ENCODE measurements around the gene GFER.
A peak's percentile ranks its signal among the peaks of the same experiment; 100 is the strongest.

Gene GFER

DNA sequence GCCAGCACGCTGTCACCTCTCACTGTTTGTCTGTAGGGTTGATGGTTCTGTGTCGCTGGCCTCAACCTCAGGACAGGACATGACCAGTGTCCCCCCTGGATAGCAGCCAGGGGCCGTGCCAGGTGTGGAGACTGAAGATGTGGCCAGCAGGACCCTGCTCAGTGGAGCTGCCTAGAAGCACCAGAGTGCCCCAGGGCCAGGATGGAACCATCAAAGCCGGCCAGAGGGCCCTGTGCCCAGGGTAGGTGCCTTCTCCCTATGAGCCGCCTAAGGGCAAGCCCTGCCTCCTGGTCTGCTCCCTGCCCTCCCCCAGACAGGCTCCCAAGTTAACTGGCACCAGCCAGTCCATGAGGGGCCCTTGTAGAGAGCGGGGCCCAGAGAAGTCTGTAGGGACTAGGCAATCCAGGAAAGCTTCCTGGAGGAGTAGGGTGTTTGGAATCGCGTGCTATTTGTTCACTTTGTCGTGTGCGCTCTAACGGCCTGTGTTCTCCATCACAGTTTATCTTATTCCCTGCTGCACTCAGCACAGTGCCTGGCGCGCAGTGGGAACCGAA, 25.2 kb upstream of the GFER start:
- Histone ChIP-seq H3K4me3 (ENCODE audit: low read depth, low read length) (no peak overlapping the region), H3K27ac (ENCODE audit: extremely low read depth, low read depth, low read length) (peak overlapping the region; percentile 96; the same call in 1 of the 2 replicates), H3K36me3 (ENCODE audit: control insufficient read depth in 2 of 2, insufficient read depth in 1 of 2, low read length in 2 of 2) (peaks cover 0 to 29% of the 10 kb centered on the region in 2 experiments; a peak in 1 of 3 replicates), H3K4me1 (ENCODE audit: control insufficient read depth, insufficient read depth, low read length) (no peaks in the 10 kb centered on the region; the same call in 1 of the 2 replicates), H3K9me3 (ENCODE audit: control insufficient read depth, insufficient read depth, low read depth, low read length) (no peaks in the 10 kb centered on the region)
- CTCF ChIA-PET: interaction anchor here (0.7 to 2.1 kb wide), 4 partner anchors 13 to 57 kb away, joined by 3 to 4 read pairs (median 3); no protein-coding TSS in a partner anchor
- POLR2A ChIA-PET: no interaction called here
- TF ChIP-seq ZNF664 (tag by site-specific recombination; IDR thresholded peaks at IDR 0.05): peak; percentile 43; the same call in 1 of the 2 replicates
- TF ChIP-seq, protein P1, sequence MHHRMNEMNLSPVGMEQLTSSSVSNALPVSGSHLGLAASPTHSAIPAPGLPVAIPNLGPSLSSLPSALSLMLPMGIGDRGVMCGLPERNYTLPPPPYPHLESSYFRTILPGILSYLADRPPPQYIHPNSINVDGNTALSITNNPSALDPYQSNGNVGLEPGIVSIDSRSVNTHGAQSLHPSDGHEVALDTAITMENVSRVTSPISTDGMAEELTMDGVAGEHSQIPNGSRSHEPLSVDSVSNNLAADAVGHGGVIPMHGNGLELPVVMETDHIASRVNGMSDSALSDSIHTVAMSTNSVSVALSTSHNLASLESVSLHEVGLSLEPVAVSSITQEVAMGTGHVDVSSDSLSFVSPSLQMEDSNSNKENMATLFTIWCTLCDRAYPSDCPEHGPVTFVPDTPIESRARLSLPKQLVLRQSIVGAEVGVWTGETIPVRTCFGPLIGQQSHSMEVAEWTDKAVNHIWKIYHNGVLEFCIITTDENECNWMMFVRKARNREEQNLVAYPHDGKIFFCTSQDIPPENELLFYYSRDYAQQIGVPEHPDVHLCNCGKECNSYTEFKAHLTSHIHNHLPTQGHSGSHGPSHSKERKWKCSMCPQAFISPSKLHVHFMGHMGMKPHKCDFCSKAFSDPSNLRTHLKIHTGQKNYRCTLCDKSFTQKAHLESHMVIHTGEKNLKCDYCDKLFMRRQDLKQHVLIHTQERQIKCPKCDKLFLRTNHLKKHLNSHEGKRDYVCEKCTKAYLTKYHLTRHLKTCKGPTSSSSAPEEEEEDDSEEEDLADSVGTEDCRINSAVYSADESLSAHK (tag by site-specific recombination; IDR thresholded peaks at IDR 0.05): peak; percentile 82
- no peak for TF ChIP-seq HOXA7 (CRISPR knock-in tag; IDR thresholded peaks at IDR 0.05; ENCODE audit: borderline replicate concordance)

DNA sequence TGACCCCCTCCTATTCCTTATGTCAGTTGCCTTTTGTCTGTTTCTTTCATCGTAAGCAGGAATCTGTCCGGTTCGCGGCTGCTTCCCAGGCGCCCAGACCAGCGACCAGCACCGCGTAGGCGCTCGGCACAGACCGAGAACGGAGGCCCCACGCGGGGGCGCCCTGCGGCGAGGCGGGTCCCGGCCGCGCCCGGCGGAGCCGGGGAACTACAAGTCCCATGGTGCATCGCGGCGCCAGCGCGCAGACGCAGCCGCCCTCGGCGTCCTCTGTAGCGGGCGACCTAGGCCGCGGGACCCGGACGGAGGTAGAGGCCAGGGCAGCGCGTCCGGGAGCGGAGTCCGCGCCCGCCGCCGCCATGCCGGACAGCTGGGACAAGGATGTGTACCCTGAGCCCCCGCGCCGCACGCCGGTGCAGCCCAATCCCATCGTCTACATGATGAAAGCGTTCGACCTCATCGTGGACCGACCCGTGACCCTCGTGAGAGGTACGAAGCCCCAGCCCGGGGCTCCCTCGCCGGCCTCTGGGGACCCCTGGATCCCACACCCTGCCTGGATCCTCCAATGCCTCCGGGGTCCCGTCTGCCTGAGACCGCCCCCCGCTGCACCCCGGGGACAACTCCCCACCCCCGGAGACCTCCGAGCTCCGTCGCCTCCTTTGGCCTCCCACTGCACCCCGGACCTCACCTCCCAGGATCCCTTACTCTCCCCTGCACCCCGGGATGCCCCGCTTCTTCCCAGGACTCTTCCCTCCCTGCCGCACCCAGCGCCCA, 24.5 kb upstream of the GFER start, which contains the start of gene NDUFB10:
Gene NDUFB10, plus strand, starts transcription at position 270 of the 771 bp plus-strand sequence. Its CDS starts 87 bp downstream, at position 357.
- ChIA-PET CTCF (interaction anchor here (0.7 to 2.1 kb wide), 3 partner anchors 12 to 42 kb away, joined by 3 to 4 read pairs (median 4); partner anchors contain the start of gene TBL3), POLR2A (interaction anchor here (1.6 to 2.1 kb wide), 4 partner anchors 8 to 19 kb away, joined by 4 to 15 read pairs (median 9); partner anchors contain the start of gene MSRB1)
- TF ChIP-seq ZNF501 (tag by site-specific recombination; IDR thresholded peaks at IDR 0.05) (peak; percentile 52; the same call in 1 of the 2 replicates), ZNF239 (tag by site-specific recombination; IDR thresholded peaks at IDR 0.05) (no peak), YY1 (tag by site-specific recombination; IDR thresholded peaks at IDR 0.05) (peak; percentile 79), ZNF174 (tag by site-specific recombination; IDR thresholded peaks at IDR 0.05) (no peak), BCL11B (tag by site-specific recombination; IDR thresholded peaks at IDR 0.05; ENCODE audit: low read depth) (peak; percentile 47; the same call in 1 of the 2 replicates), ZNF610 (tag by site-specific recombination; IDR thresholded peaks at IDR 0.05; ENCODE audit: borderline replicate concordance) (0 out of 2 replicates have a peak, but pooled peaks have one; percentile 10), ZNF747 (tag by site-specific recombination; IDR thresholded peaks at IDR 0.05) (no peak)
- TF ChIP-seq, protein P2, sequence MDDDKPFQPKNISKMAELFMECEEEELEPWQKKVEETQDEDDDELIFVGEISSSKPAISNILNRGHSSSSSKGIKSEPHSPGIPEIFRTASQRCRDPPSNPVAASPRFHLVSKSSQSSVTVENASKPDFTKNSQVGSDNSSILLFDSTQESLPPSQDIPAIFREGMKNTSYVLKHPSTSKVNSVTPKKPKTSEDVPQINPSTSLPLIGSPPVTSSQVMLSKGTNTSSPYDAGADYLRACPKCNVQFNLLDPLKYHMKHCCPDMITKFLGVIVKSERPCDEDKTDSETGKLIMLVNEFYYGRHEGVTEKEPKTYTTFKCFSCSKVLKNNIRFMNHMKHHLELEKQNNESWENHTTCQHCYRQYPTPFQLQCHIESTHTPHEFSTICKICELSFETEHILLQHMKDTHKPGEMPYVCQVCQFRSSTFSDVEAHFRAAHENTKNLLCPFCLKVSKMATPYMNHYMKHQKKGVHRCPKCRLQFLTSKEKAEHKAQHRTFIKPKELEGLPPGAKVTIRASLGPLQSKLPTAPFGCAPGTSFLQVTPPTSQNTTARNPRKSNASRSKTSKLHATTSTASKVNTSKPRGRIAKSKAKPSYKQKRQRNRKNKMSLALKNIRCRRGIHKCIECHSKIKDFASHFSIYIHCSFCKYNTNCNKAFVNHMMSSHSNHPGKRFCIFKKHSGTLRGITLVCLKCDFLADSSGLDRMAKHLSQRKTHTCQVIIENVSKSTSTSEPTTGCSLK (tag by site-specific recombination; IDR thresholded peaks at IDR 0.05): no peak
- TF ChIP-seq, protein P3, sequence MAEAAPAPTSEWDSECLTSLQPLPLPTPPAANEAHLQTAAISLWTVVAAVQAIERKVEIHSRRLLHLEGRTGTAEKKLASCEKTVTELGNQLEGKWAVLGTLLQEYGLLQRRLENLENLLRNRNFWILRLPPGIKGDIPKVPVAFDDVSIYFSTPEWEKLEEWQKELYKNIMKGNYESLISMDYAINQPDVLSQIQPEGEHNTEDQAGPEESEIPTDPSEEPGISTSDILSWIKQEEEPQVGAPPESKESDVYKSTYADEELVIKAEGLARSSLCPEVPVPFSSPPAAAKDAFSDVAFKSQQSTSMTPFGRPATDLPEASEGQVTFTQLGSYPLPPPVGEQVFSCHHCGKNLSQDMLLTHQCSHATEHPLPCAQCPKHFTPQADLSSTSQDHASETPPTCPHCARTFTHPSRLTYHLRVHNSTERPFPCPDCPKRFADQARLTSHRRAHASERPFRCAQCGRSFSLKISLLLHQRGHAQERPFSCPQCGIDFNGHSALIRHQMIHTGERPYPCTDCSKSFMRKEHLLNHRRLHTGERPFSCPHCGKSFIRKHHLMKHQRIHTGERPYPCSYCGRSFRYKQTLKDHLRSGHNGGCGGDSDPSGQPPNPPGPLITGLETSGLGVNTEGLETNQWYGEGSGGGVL (tag by site-specific recombination; IDR thresholded peaks at IDR 0.05): peak; percentile 21; the same call in 1 of the 2 replicates
- TF ChIP-seq, protein P4, sequence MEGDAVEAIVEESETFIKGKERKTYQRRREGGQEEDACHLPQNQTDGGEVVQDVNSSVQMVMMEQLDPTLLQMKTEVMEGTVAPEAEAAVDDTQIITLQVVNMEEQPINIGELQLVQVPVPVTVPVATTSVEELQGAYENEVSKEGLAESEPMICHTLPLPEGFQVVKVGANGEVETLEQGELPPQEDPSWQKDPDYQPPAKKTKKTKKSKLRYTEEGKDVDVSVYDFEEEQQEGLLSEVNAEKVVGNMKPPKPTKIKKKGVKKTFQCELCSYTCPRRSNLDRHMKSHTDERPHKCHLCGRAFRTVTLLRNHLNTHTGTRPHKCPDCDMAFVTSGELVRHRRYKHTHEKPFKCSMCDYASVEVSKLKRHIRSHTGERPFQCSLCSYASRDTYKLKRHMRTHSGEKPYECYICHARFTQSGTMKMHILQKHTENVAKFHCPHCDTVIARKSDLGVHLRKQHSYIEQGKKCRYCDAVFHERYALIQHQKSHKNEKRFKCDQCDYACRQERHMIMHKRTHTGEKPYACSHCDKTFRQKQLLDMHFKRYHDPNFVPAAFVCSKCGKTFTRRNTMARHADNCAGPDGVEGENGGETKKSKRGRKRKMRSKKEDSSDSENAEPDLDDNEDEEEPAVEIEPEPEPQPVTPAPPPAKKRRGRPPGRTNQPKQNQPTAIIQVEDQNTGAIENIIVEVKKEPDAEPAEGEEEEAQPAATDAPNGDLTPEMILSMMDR (tag by site-specific recombination; IDR thresholded peaks at IDR 0.05): peak; percentile 80
- TF ChIP-seq, protein P5, sequence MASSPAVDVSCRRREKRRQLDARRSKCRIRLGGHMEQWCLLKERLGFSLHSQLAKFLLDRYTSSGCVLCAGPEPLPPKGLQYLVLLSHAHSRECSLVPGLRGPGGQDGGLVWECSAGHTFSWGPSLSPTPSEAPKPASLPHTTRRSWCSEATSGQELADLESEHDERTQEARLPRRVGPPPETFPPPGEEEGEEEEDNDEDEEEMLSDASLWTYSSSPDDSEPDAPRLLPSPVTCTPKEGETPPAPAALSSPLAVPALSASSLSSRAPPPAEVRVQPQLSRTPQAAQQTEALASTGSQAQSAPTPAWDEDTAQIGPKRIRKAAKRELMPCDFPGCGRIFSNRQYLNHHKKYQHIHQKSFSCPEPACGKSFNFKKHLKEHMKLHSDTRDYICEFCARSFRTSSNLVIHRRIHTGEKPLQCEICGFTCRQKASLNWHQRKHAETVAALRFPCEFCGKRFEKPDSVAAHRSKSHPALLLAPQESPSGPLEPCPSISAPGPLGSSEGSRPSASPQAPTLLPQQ (tag by site-specific recombination; IDR thresholded peaks at IDR 0.05): peak; percentile 73; the same call in 1 of the 2 replicates
- TF ChIP-seq, protein P6, sequence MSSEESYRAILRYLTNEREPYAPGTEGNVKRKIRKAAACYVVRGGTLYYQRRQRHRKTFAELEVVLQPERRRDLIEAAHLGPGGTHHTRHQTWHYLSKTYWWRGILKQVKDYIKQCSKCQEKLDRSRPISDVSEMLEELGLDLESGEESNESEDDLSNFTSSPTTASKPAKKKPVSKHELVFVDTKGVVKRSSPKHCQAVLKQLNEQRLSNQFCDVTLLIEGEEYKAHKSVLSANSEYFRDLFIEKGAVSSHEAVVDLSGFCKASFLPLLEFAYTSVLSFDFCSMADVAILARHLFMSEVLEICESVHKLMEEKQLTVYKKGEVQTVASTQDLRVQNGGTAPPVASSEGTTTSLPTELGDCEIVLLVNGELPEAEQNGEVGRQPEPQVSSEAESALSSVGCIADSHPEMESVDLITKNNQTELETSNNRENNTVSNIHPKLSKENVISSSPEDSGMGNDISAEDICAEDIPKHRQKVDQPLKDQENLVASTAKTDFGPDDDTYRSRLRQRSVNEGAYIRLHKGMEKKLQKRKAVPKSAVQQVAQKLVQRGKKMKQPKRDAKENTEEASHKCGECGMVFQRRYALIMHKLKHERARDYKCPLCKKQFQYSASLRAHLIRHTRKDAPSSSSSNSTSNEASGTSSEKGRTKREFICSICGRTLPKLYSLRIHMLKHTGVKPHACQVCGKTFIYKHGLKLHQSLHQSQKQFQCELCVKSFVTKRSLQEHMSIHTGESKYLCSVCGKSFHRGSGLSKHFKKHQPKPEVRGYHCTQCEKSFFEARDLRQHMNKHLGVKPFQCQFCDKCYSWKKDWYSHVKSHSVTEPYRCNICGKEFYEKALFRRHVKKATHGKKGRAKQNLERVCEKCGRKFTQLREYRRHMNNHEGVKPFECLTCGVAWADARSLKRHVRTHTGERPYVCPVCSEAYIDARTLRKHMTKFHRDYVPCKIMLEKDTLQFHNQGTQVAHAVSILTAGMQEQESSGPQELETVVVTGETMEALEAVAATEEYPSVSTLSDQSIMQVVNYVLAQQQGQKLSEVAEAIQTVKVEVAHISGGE (tag by site-specific recombination; conservative IDR thresholded peaks at IDR 0.05; ENCODE audit: low read depth): peak; percentile 68
- TF ChIP-seq, protein P7, sequence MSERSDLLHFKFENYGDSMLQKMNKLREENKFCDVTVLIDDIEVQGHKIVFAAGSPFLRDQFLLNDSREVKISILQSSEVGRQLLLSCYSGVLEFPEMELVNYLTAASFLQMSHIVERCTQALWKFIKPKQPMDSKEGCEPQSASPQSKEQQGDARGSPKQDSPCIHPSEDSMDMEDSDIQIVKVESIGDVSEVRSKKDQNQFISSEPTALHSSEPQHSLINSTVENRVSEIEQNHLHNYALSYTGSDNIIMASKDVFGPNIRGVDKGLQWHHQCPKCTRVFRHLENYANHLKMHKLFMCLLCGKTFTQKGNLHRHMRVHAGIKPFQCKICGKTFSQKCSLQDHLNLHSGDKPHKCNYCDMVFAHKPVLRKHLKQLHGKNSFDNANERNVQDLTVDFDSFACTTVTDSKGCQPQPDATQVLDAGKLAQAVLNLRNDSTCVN (tag by site-specific recombination; optimal IDR thresholded peaks at IDR 0.05): peak; percentile 92

More for the DNA sequence above, 24.5 kb upstream of the GFER start, which contains the start of gene NDUFB10:
- Histone ChIP-seq H3K4me3 (ENCODE audit: low read depth, low read length) (peak within 1 kb of the TSS; percentile 94), H3K36me3 (ENCODE audit: control insufficient read depth in 2 of 2, insufficient read depth in 1 of 2, low read length in 2 of 2) (peaks cover 0 to 35% of the 10 kb centered on the region in 2 experiments; a peak in 1 of 3 replicates), H3K27ac (ENCODE audit: extremely low read depth, low read depth, low read length) (peak within 1 kb of the TSS; percentile 96), H3K4me1 (ENCODE audit: control insufficient read depth, insufficient read depth, low read length) (no peaks in the 10 kb centered on the region; the same call in 1 of the 2 replicates), H3K9me3 (ENCODE audit: control insufficient read depth, insufficient read depth, low read depth, low read length) (no peaks in the 10 kb centered on the region)
